Endothelial cell of umbilical vein (primary cell): ENCODE measurements around the gene HK3. TPM values are rescaled to one million over a fixed set of nuclear protein-coding genes. Genes with fewer than 3 reads are reported as not detected.

Experiments used
- BruUV-seq: library from RNA; stranded (reverse); fragments of 400-500 nt; replicated peaks from 2 replicates; lab custom pipeline; 2021; lab: Mats Ljungman, UMichigan
- CTCF ChIA-PET: fragments of 300-600, 350-600 bp; sonication (Branson Sonifier 250); formaldehyde crosslinking; loops from one replicate; lab custom pipeline; 2021; ENCODE audit warnings: antibody characterized with exemption, inconsistent platforms; lab: Charles Lee
- POLR2A ChIA-PET: fragments of 300-600, 350-600 bp; sonication (Branson Sonifier 250); formaldehyde crosslinking; loops from one replicate; lab custom pipeline; 2021; ENCODE audit warnings: antibody characterized with exemption, inconsistent platforms; lab: Charles Lee
- DNase-seq: peaks from one replicate; pipeline ENCODE4 v3.0.0-alpha.2; 2011; ENCODE audit warnings: low read depth, low spot score
- FAIRE-seq: peaks from 2 replicates; lab custom pipeline; 2011; peaks lifted over from hg19 to GRCh38; lab: Jason Lieb, UNC
- H2AFZ ChIP-seq: 2 replicates; pipeline ENCODE4 v1.6.0; 2012; ENCODE audit warnings: low read depth, low read length, control low read depth, inconsistent platforms
- H3K27ac ChIP-seq: 2 replicates; pipeline ENCODE4 v1.5.1; 2011; ENCODE audit warnings: low read depth, mild to moderate bottlenecking, control low read depth, low read length, moderate library complexity; ENCODE audit not compliant: insufficient read depth
- H3K27me3 ChIP-seq, 2 experiments: 2 replicates each; pipeline versions ENCODE4 v1.6.0 to v1.6.1; 2011; ENCODE audit warnings: low read length in 2 of 2, mixed read lengths in 1 of 2; ENCODE audit not compliant: control insufficient read depth in 2 of 2, insufficient read depth in 2 of 2
- H3K36me3 ChIP-seq, 2 experiments: 2 replicates in 1 of 2; 3 replicates in 1 of 2; pipeline ENCODE4 v1.5.1; 2011; ENCODE audit warnings: low read length in 2 of 2, mild to moderate bottlenecking in 1 of 2, moderate library complexity in 1 of 2; ENCODE audit not compliant: control insufficient read depth in 2 of 2, insufficient read depth in 2 of 2; ENCODE audit errors: extremely low read depth in 1 of 2
- H3K4me1 ChIP-seq: 3 replicates; pipeline ENCODE4 v1.5.1; 2011; ENCODE audit warnings: mild to moderate bottlenecking, low read length; ENCODE audit not compliant: control insufficient read depth, insufficient read depth; ENCODE audit errors: extremely low read depth
- H3K4me2 ChIP-seq: 2 replicates; pipeline ENCODE4 v1.6.1; 2011; ENCODE audit warnings: low read length, control low read depth, mixed read lengths; ENCODE audit not compliant: insufficient read depth
- H3K4me3 ChIP-seq, 3 experiments: fragments of 200-600 bp in 1 of 3; sonication (generic), shearing (Covaris generic) in 1 of 3; replicated peaks in 1 of 3; 2 replicates each; pipeline ENCODE4 v1.5.1; 2011 to 2016; ENCODE audit warnings: control low read depth in 3 of 3, low read length in 3 of 3, mild to moderate bottlenecking in 2 of 3, inconsistent platforms in 1 of 3, low read depth in 1 of 3, moderate library complexity in 1 of 3; ENCODE audit not compliant: insufficient read depth in 1 of 3
- H3K79me2 ChIP-seq: 2 replicates; pipeline ENCODE4 v1.6.0; 2012; ENCODE audit warnings: low read length, inconsistent platforms; ENCODE audit not compliant: control insufficient read depth, insufficient read depth
- H3K9ac ChIP-seq: replicated peaks from 2 replicates; pipeline ENCODE3; 2011; ENCODE audit warnings: low read length, control low read depth; ENCODE audit not compliant: insufficient read depth; ENCODE audit errors: extremely low read depth
- H3K9me1 ChIP-seq: replicated peaks from 3 replicates; pipeline ENCODE4 v1.6.0; 2011; ENCODE audit warnings: mild to moderate bottlenecking, low read length; ENCODE audit not compliant: control insufficient read depth, insufficient read depth; ENCODE audit errors: extremely low read depth
- H3K9me3 ChIP-seq: replicated peaks from 2 replicates; pipeline ENCODE4 v1.5.1; 2012; ENCODE audit warnings: low read length, inconsistent platforms; ENCODE audit not compliant: control insufficient read depth, insufficient read depth
- H4K20me1 ChIP-seq: replicated peaks from 2 replicates; pipeline ENCODE3; 2011; ENCODE audit warnings: mild to moderate bottlenecking, low read length; ENCODE audit not compliant: control insufficient read depth, insufficient read depth; ENCODE audit errors: extremely low read depth
- EZH2 ChIP-seq: IDR thresholded peaks from 2 replicates; pipeline ENCODE4 v1.6.1; 2012; ENCODE audit warnings: borderline replicate concordance, low read depth, mild to moderate bottlenecking, moderate library complexity, low read length, inconsistent platforms; ENCODE audit not compliant: severe bottlenecking
- FOS ChIP-seq: IDR thresholded peaks from 2 replicates; pipeline ENCODE4 v1.6.1; 2011; ENCODE audit warnings: mild to moderate bottlenecking, low read length, moderate library complexity, borderline replicate concordance; ENCODE audit not compliant: insufficient read depth
- GATA2 ChIP-seq: IDR thresholded peaks from 2 replicates; pipeline ENCODE4 v1.7.0; 2011; ENCODE audit warnings: low read depth, mild to moderate bottlenecking, moderate library complexity, mixed read lengths, low read length; ENCODE audit not compliant: insufficient read length, insufficient read depth
- JUN ChIP-seq: IDR thresholded peaks from 2 replicates; pipeline ENCODE4 v1.6.1; 2011; ENCODE audit warnings: borderline replicate concordance, low read depth; ENCODE audit not compliant: insufficient read length, insufficient read depth
- MYC ChIP-seq: IDR thresholded peaks from one replicate; pipeline ENCODE4 v1.6.1; 2011; ENCODE audit warnings: mild to moderate bottlenecking, low read depth, low read length
- POLR2A ChIP-seq: IDR thresholded peaks from 2 replicates; pipeline ENCODE4 v1.6.1; 2012; ENCODE audit warnings: low read depth, mild to moderate bottlenecking, control low read depth, low read length
- POLR2AphosphoS5 ChIP-seq: IDR thresholded peaks from 2 replicates; pipeline ENCODE4 v1.6.1; 2012; ENCODE audit warnings: low read depth, mild to moderate bottlenecking, control low read depth, low read length, moderate library complexity; ENCODE audit not compliant: insufficient read depth
- dilution Hi-C: fragments of 300-500 bp; cut with MboI; formaldehyde crosslinking; loops from one replicate; pipeline ENCODE4 v1.15.0; 2019; ENCODE audit warnings: low sequenced_read_pairs; ENCODE audit not compliant: extremely low pct_ligation_motif_present
- intact Hi-C: fragments of 100-400 bp; cut with micrococcal nuclease; formaldehyde crosslinking; loops from one replicate; pipeline ENCODE4 v1.10.0; 2022
- polyA plus RNA-seq, 4 experiments: library from polyadenylated mRNA; depleted of rRNA in 3 of 4; stranded (reverse) in 3 of 4; unstranded in 1 of 4; fragments of >200 nt; gene quantifications; 2 replicates each; pipeline versions ENCODE4 v1.2.1 to v1.2.3, GENCODE V29; 2011 to 2012; ENCODE audit warnings: missing spikeins in 1 of 4
- total RNA-seq: library from RNA; stranded (reverse); gene quantifications from 2 replicates; pipeline ENCODE4 v1.2.3, GENCODE V29; 2021
- TF ChIP-seq, protein P1 (sequence below): IDR thresholded peaks from 2 replicates; pipeline ENCODE4 v1.6.1; 2011; ENCODE audit not compliant: insufficient read depth, insufficient read length
- TF ChIP-seq, protein P2 (sequence below), 2 donors: IDR thresholded peaks; 1 replicate in 1 of 2; 2 replicates in 1 of 2; pipeline ENCODE4 v1.5.1; 2011; ENCODE audit warnings: low read length in 2 of 2, mild to moderate bottlenecking in 2 of 2, moderate library complexity in 2 of 2, control low read depth in 1 of 2, inconsistent platforms in 1 of 2, low read depth in 1 of 2; ENCODE audit not compliant: insufficient read depth in 1 of 2; ENCODE audit errors: extremely low read depth in 1 of 2

Gene HK3
- total and polyA plus RNA-seq, 2 donors (not counting 3 experiments of a cell fraction or from before 2014, with no cell fraction given), result not detected

- Histone ChIP-seq H3K79me2 (no peaks in the 10 kb centered on the region), H3K4me1 (no peaks in the 10 kb centered on the region), H3K9me3 (no peaks in the 10 kb centered on the region), H3K36me3 (no peaks in the 10 kb centered on the region), H4K20me1 (no peaks in the 10 kb centered on the region), H2AFZ (no peak overlapping the region), H3K4me3 (no peak overlapping the region), H3K27me3 (peaks cover 0 to 3% of the 10 kb centered on the region in 2 experiments), H3K4me2 (no peak overlapping the region), H3K27ac (no peak overlapping the region), H3K9ac (no peak overlapping the region), H3K9me1 (no peaks in the 10 kb centered on the region)
- dilution Hi-C loops (no loop called here), intact Hi-C loops (loop anchor here (10.0 kb wide), 1 partner anchor 217 kb away; no protein-coding TSS in a partner anchor)
- no TSS peak for BruUV-seq
- FAIRE-seq (no peak), DNase-seq (no peak)
- TF ChIP-seq POLR2AphosphoS5 (no peak), JUN (no peak), MYC (no peak), GATA2 (no peak), POLR2A (no peak), FOS (no peak), EZH2 (no peak)
- TF ChIP-seq, protein P1, sequence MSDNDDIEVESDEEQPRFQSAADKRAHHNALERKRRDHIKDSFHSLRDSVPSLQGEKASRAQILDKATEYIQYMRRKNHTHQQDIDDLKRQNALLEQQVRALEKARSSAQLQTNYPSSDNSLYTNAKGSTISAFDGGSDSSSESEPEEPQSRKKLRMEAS, result no peak
- TF ChIP-seq, protein P2, sequence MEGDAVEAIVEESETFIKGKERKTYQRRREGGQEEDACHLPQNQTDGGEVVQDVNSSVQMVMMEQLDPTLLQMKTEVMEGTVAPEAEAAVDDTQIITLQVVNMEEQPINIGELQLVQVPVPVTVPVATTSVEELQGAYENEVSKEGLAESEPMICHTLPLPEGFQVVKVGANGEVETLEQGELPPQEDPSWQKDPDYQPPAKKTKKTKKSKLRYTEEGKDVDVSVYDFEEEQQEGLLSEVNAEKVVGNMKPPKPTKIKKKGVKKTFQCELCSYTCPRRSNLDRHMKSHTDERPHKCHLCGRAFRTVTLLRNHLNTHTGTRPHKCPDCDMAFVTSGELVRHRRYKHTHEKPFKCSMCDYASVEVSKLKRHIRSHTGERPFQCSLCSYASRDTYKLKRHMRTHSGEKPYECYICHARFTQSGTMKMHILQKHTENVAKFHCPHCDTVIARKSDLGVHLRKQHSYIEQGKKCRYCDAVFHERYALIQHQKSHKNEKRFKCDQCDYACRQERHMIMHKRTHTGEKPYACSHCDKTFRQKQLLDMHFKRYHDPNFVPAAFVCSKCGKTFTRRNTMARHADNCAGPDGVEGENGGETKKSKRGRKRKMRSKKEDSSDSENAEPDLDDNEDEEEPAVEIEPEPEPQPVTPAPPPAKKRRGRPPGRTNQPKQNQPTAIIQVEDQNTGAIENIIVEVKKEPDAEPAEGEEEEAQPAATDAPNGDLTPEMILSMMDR (IDR thresholded peaks at IDR 0.05; ENCODE audit: extremely low read depth in 1 of 2, insufficient read depth in 1 of 2, low read depth in 1 of 2, low read length in 2 of 2), result no peak
- ChIA-PET POLR2A (no interaction called here), CTCF (interaction anchor here (2.0 kb wide), 1 partner anchor 222 kb away, joined by 5 read pairs; no protein-coding TSS in a partner anchor)
Measured at GRCh38 chr5:176881816-176882566, 17.2 kb downstream of the HK3 start.
